Measurements from ENCODE around the gene EDN1. TPM values are rescaled to one million over a fixed set of nuclear protein-coding genes. Genes with fewer than 3 reads are reported as not detected.

EDN1 gene
- polyA plus RNA-seq, 1 donor (not counting 4 experiments of a cell fraction or from before 2014, with no cell fraction given): 17.2 TPM

- H3K9ac ChIP-seq (ENCODE audit: control insufficient read depth, extremely low read depth, insufficient read depth, low read length): peak overlapping the region; percentile 81
- dilution Hi-C loops (cut with MboI; ENCODE audit: extremely low pct_ligation_motif_present, low sequenced_read_pairs): no loop called here
- H4K20me1 ChIP-seq (ENCODE audit: control insufficient read depth, extremely low read depth, insufficient read depth, low read length): no peaks in the 10 kb centered on the region
- no peaks in the 10 kb centered on the region for H3K9me3 ChIP-seq (ENCODE audit: control insufficient read depth, low read depth, low read length)
- H3K4me3 ChIP-seq (ENCODE audit: control insufficient read depth in 2 of 3, extremely low read depth in 1 of 3, insufficient read depth in 2 of 3, low read depth in 1 of 3, low read length in 3 of 3): no peak overlapping the region
- H3K27ac ChIP-seq (ENCODE audit: control insufficient read depth, insufficient read depth, low read length): peak overlapping the region; percentile 90
- no peaks in the 10 kb centered on the region for H3K79me2 ChIP-seq (ENCODE audit: control insufficient read depth, insufficient read depth, low read length)
- H3K27me3 ChIP-seq (ENCODE audit: control insufficient read depth, extremely low read depth, insufficient read depth, low read length): no peaks in the 10 kb centered on the region
- H3K9me1 ChIP-seq (ENCODE audit: control insufficient read depth, extremely low read depth, insufficient read depth, low read length): no peaks in the 10 kb centered on the region
- DNase-seq (ENCODE audit: low read depth, low spot score): no peak
- TF ChIP-seq EZH2 (IDR thresholded peaks at IDR 0.05; ENCODE audit: low read length): no peak
- TF ChIP-seq CTCF (optimal IDR thresholded peaks at IDR 0.05 in 1 of 3, IDR thresholded peaks at IDR 0.05 in 1 of 3, conservative IDR thresholded peaks at IDR 0.05 in 1 of 3; ENCODE audit: extremely low read depth in 1 of 3, insufficient read depth in 2 of 3, low read length in 3 of 3): no peak
- H3K36me3 ChIP-seq (ENCODE audit: control insufficient read depth in 2 of 2, extremely low read depth in 1 of 2, insufficient read depth in 2 of 2, low read length in 2 of 2): no peaks in the 10 kb centered on the region
- no peak for FAIRE-seq
- H3K4me1 ChIP-seq (ENCODE audit: control insufficient read depth, extremely low read depth, insufficient read depth, low read length): peaks cover 29% of the 10 kb centered on the region
- peak overlapping the region; percentile 96 for H3K4me2 ChIP-seq (ENCODE audit: control insufficient read depth, extremely low read depth, insufficient read depth, low read depth, low read length)
- H2AFZ ChIP-seq (ENCODE audit: control insufficient read depth, low read length): no peak overlapping the region
Measured at GRCh38 chr6:12314751-12315150, 24.6 kb downstream of the EDN1 start.

- FAIRE-seq (no peak), DNase-seq (ENCODE audit: low read depth, low spot score) (no peak)
- Histone ChIP-seq H3K27me3 (ENCODE audit: control insufficient read depth, extremely low read depth, insufficient read depth, low read length) (no peaks in the 10 kb centered on the region), H3K4me2 (ENCODE audit: control insufficient read depth, extremely low read depth, insufficient read depth, low read depth, low read length) (no peak overlapping the region), H3K27ac (ENCODE audit: control insufficient read depth, insufficient read depth, low read length) (peak overlapping the region; percentile 90), H3K9ac (ENCODE audit: control insufficient read depth, extremely low read depth, insufficient read depth, low read length) (peak overlapping the region; percentile 13), H4K20me1 (ENCODE audit: control insufficient read depth, extremely low read depth, insufficient read depth, low read length) (no peaks in the 10 kb centered on the region), H3K4me3 (ENCODE audit: control insufficient read depth in 2 of 3, extremely low read depth in 1 of 3, insufficient read depth in 2 of 3, low read depth in 1 of 3, low read length in 3 of 3) (no peak overlapping the region), H3K9me3 (ENCODE audit: control insufficient read depth, low read depth, low read length) (no peaks in the 10 kb centered on the region), H2AFZ (ENCODE audit: control insufficient read depth, low read length) (no peak overlapping the region), H3K79me2 (ENCODE audit: control insufficient read depth, insufficient read depth, low read length) (no peaks in the 10 kb centered on the region), H3K4me1 (ENCODE audit: control insufficient read depth, extremely low read depth, insufficient read depth, low read length) (peaks cover 29% of the 10 kb centered on the region), H3K9me1 (ENCODE audit: control insufficient read depth, extremely low read depth, insufficient read depth, low read length) (no peaks in the 10 kb centered on the region), H3K36me3 (ENCODE audit: control insufficient read depth in 2 of 2, extremely low read depth in 1 of 2, insufficient read depth in 2 of 2, low read length in 2 of 2) (no peaks in the 10 kb centered on the region)
- dilution Hi-C loops (cut with MboI; ENCODE audit: extremely low pct_ligation_motif_present, low sequenced_read_pairs): no loop called here
- no peak for TF ChIP-seq CTCF (optimal IDR thresholded peaks at IDR 0.05 in 1 of 3, IDR thresholded peaks at IDR 0.05 in 1 of 3, conservative IDR thresholded peaks at IDR 0.05 in 1 of 3; ENCODE audit: extremely low read depth in 1 of 3, insufficient read depth in 2 of 3, low read length in 3 of 3)
- TF ChIP-seq EZH2 (IDR thresholded peaks at IDR 0.05; ENCODE audit: low read length): no peak
Measured at GRCh38 chr6:12315292-12316081, 25.3 kb downstream of the EDN1 start.
